SK-N-SH (cell line): ENCODE data around the gene SLC16A5. TPM values are rescaled to one million over a fixed set of nuclear protein-coding genes. Genes with fewer than 3 reads are reported as not detected.

Experiments
- CTCF ChIA-PET: fragments of 300-600, 350-600 bp; formaldehyde crosslinking; extraction: SDS; loops from one replicate; lab custom pipeline; 2021; lab: Yijun Ruan, JAX
- POLR2A ChIA-PET: fragments of 350-600 bp; sonication (Branson Sonifier 250); formaldehyde crosslinking; extraction: SDS; loops from one replicate; lab custom pipeline; 2020; ENCODE audit warnings: antibody characterized with exemption, inconsistent platforms; lab: Yijun Ruan, JAX
- DNase-seq: peaks from one replicate; pipeline ENCODE4 v3.0.0; 2012
- H2AFZ ChIP-seq: fragments of 200-600 bp; sonication (generic); 2 replicates; pipeline ENCODE4 v1.8.1; 2016; ENCODE audit warnings: antibody characterized with exemption, mild to moderate bottlenecking, low read depth
- H3F3A ChIP-seq: fragments of 200-600 bp; sonication (generic); replicated peaks from 2 replicates; pipeline ENCODE3; 2016; ENCODE audit warnings: antibody characterized with exemption, mild to moderate bottlenecking; ENCODE audit not compliant: insufficient read depth
- H3K27ac ChIP-seq, 2 experiments: fragments of 200-500 bp in 1 of 2; fragments of 200-600 bp in 1 of 2; sonication (Bioruptor generic) in 1 of 2; sonication (generic), shearing (Covaris generic) in 1 of 2; 2 replicates each; pipeline versions ENCODE4 v1.5.1 to v1.6.1; 2014 to 2016; ENCODE audit warnings: low read depth in 2 of 2, inconsistent platforms in 1 of 2, low read length in 1 of 2, mild to moderate bottlenecking in 1 of 2, mixed read lengths in 1 of 2
- H3K27me3 ChIP-seq: fragments of 200-600 bp; sonication (generic), shearing (Covaris generic); 2 replicates; pipeline ENCODE4 v1.6.1; 2016; ENCODE audit warnings: mixed run types; ENCODE audit not compliant: insufficient read depth
- H3K36me3 ChIP-seq, 2 experiments: fragments of 200-500 bp in 1 of 2; fragments of 200-600 bp in 1 of 2; sonication (Bioruptor generic) in 1 of 2; sonication (generic) in 1 of 2; replicated peaks in 1 of 2; 2 replicates each; pipeline versions ENCODE3 to v1.5.1; 2014 to 2016; ENCODE audit warnings: low read length in 1 of 2, mild to moderate bottlenecking in 1 of 2; ENCODE audit not compliant: insufficient read depth in 2 of 2, control insufficient read depth in 1 of 2
- H3K4me1 ChIP-seq, 2 experiments: fragments of 200-500 bp in 1 of 2; fragments of 200-600 bp in 1 of 2; sonication (Bioruptor generic) in 1 of 2; sonication (generic), shearing (Covaris generic) in 1 of 2; 2 replicates each; pipeline versions ENCODE4 v1.5.1 to v1.6.1; 2014 to 2016; ENCODE audit warnings: low read depth in 1 of 2, low read length in 1 of 2, mixed run types in 1 of 2; ENCODE audit not compliant: insufficient read depth in 2 of 2, control insufficient read depth in 1 of 2
- H3K4me2 ChIP-seq: fragments of 200-600 bp; sonication (generic), shearing (Covaris generic); 2 replicates; pipeline ENCODE4 v1.6.1; 2017; ENCODE audit warnings: mixed run types
- H3K4me3 ChIP-seq, 2 experiments: fragments of 200-500 bp in 1 of 2; fragments of 200-600 bp in 1 of 2; sonication (Bioruptor generic) in 1 of 2; sonication (generic), shearing (Covaris generic) in 1 of 2; 2 replicates each; pipeline versions ENCODE4 v1.5.1 to v1.8.1; 2014 to 2016; ENCODE audit warnings: low read depth in 2 of 2, inconsistent platforms in 1 of 2, low read length in 1 of 2, mild to moderate bottlenecking in 1 of 2, mixed read lengths in 1 of 2, moderate library complexity in 1 of 2
- H3K79me2 ChIP-seq: fragments of 200-600 bp; sonication (generic); 2 replicates; pipeline ENCODE4 v1.8.1; 2017; ENCODE audit warnings: mild to moderate bottlenecking; ENCODE audit not compliant: insufficient read depth
- H3K9ac ChIP-seq: fragments of 200-600 bp; sonication (generic); 2 replicates; pipeline ENCODE4 v1.6.1; 2017; ENCODE audit warnings: mixed run types
- H3K9me2 ChIP-seq: fragments of 200-600 bp; sonication (generic); 2 replicates; pipeline ENCODE4 v1.6.1; 2017; ENCODE audit warnings: mixed run types
- H3K9me3 ChIP-seq: fragments of 200-600 bp; sonication (generic); 2 replicates; pipeline ENCODE4 v1.6.1; 2017; ENCODE audit warnings: mixed run types, mild to moderate bottlenecking, moderate library complexity
- H4K20me1 ChIP-seq: fragments of 200-600 bp; sonication (generic); 2 replicates; pipeline ENCODE4 v1.6.1; 2017; ENCODE audit warnings: mild to moderate bottlenecking, mixed run types; ENCODE audit not compliant: insufficient read depth
- CHD2 ChIP-seq: fragments of 150-350 bp; IDR thresholded peaks from 2 replicates; pipeline ENCODE4 v1.6.1; 2018; ENCODE audit warnings: low read length; ENCODE audit not compliant: partially characterized antibody
- ELF1 ChIP-seq: IDR thresholded peaks from 2 replicates; pipeline ENCODE4 v1.4.0; 2012
- EP300 ChIP-seq, 2 experiments: IDR thresholded peaks; 2 replicates each; pipeline versions ENCODE4 v1.4.0 to v1.6.1; 2012; ENCODE audit warnings: borderline replicate concordance in 1 of 2, low read depth in 1 of 2, low read length in 1 of 2
- FOXJ3 ChIP-seq: sonication (generic); formaldehyde crosslinking; IDR thresholded peaks from 2 replicates; pipeline ENCODE4 v1.5.1; 2020; ENCODE audit warnings: mild to moderate bottlenecking, missing genetic modification reagents
- FOXM1 ChIP-seq: IDR thresholded peaks from 2 replicates; pipeline ENCODE4 v1.4.0; 2012; ENCODE audit warnings: low read depth, mild to moderate bottlenecking
- GATA2 ChIP-seq: sonication (generic); formaldehyde crosslinking; IDR thresholded peaks from 2 replicates; pipeline ENCODE4 v1.5.0; 2020; ENCODE audit warnings: mild to moderate bottlenecking, missing genetic modification reagents
- NFIC ChIP-seq: IDR thresholded peaks from 2 replicates; pipeline ENCODE4 v1.4.0; 2012; ENCODE audit warnings: borderline replicate concordance
- POLR2AphosphoS5 ChIP-seq: IDR thresholded peaks from 2 replicates; pipeline ENCODE4 v1.6.1; 2012; ENCODE audit warnings: low read depth, low read length
- RFX5 ChIP-seq: IDR thresholded peaks from 2 replicates; pipeline ENCODE4 v1.6.1; 2012; ENCODE audit warnings: mild to moderate bottlenecking, improper control_type of control experiment, low read length
- RXRA ChIP-seq: IDR thresholded peaks from 2 replicates; pipeline ENCODE4 v1.4.0; 2012; ENCODE audit warnings: low read depth, mild to moderate bottlenecking, borderline replicate concordance
- TAF1 ChIP-seq: IDR thresholded peaks from 2 replicates; pipeline ENCODE4 v1.6.1; 2012; ENCODE audit warnings: low read depth, mild to moderate bottlenecking, low read length, moderate library complexity, borderline replicate concordance
- WGBS: methylation state at CpG from one replicate; pipeline ENCODE4 v1.1.6; 2017; ENCODE audit warnings: low lambda C conversion rate; 5-methylcytosine and 5-hydroxymethylcytosine counted together
- polyA plus RNA-seq, 3 experiments: library from polyadenylated mRNA; depleted of rRNA; stranded (reverse); fragments of >200 nt; gene quantifications; 2 replicates each; pipeline ENCODE4 v1.2.3, GENCODE V29; 2012

The SLC16A5 gene
- polyA plus RNA-seq, 1 of the 3 experiments (the other 2 are of a cell fraction) = 0.03 TPM

DNA sequence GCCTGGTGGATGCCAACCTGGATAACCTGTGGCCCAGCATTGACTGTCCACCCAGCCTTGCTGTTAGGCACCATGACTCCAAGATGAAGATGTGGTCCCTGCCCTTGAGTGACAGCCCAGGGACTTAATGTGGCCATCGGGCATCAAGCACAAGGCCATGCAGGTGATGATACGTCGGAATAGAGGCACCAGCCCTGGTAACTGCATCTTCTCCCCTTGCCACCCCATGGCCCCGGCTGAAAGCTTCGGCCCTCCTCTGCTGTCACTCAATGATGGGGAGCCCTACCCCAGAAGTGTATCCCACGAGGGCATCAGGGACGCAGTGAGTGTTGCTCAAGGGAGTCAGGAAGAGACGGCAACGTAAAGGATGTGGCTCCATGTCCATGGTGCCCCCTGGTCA, 41.8 kb downstream of the SLC16A5 start:
- H3K9ac ChIP-seq = no peak overlapping the region
- POLR2A ChIA-PET = interaction anchor here (1.0 to 2.4 kb wide), 3 partner anchors 15 to 24 kb away, joined by 3 to 22 read pairs (median 8); partner anchors contain the start of gene ARMC7
- CTCF ChIA-PET = interaction anchor here (0.8 to 19.6 kb wide), 16 partner anchors 8 to 206 kb away, joined by 3 to 422 read pairs (median 13); partner anchors contain the start of genes ARMC7, ATP5PD, KCTD2 and MRPL58
- no peaks in the 10 kb centered on the region for H3K9me2 ChIP-seq
- H2AFZ ChIP-seq = no peak overlapping the region
- peaks cover 9% of the 10 kb centered on the region; the same call in 1 of the 2 replicates for H4K20me1 ChIP-seq
- TF ChIP-seq POLR2AphosphoS5 = no peak
- TF ChIP-seq EP300 (IDR thresholded peaks at IDR 0.05; ENCODE audit: borderline replicate concordance in 1 of 2, low read depth in 1 of 2, low read length in 1 of 2) = no peak
- no peak for TF ChIP-seq FOXJ3 (CRISPR knock-in tag)
- TF ChIP-seq ELF1 = no peak
- no peak for TF ChIP-seq FOXM1
- H3K9me3 ChIP-seq = no peaks in the 10 kb centered on the region
- peaks cover 5 to 19% of the 10 kb centered on the region in 2 experiments; a peak in 2 of 4 replicates for H3K4me1 ChIP-seq
- peaks cover 25% of the 10 kb centered on the region; the same call in 1 of the 2 replicates for H3K79me2 ChIP-seq
- peak overlapping the region; percentile 96; the same call in 1 of the 2 replicates for H3K4me2 ChIP-seq
- no peaks in the 10 kb centered on the region for H3K27me3 ChIP-seq
- peaks cover 7 to 17% of the 10 kb centered on the region in 2 experiments for H3K36me3 ChIP-seq
- H3F3A ChIP-seq = peaks cover 25% of the 10 kb centered on the region
- WGBS = 90% methylated on average over 9 of the region's 9 CpGs
- no peak overlapping the region for H3K4me3 ChIP-seq
- no peak for DNase-seq
- H3K27ac ChIP-seq = no peak overlapping the region

DNA sequence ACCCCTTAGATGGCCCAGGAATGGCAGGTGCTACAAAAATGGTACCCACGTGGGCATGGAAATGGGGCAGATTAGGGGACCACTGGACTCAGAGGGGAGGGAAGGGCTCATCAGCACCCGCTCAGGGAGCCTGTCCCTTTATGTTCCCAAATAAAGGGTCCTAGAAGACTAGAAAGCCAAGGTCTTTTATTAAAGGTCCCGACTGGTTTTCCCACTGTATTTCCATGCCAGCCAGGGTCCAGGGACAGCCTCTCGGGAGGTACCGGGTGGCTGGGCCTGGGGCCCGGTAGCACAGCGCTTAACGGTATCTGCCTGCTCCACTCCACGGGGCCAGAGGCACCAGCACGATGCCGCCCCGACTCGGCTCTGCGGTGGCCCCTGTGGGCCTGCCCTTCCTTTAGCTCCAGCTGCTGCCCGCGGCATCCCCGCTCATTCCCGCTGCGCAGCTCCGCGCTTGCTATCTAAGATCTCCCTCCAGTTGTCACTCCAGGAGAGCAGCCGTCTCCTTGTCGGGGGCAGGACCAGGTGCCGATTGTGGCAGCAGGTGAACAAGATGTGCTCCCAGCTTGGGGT, 42.4 kb downstream of the SLC16A5 start:
- H3K9ac ChIP-seq = peak overlapping the region; percentile 90; the same call in 1 of the 2 replicates
- POLR2A ChIA-PET = interaction anchor here (1.0 to 2.4 kb wide), 7 partner anchors 16 to 169 kb away, joined by 3 to 22 read pairs (median 8); partner anchors contain the start of genes ARMC7, HID1, MIF4GD and NUP85
- peak overlapping the region; percentile 96 for H3K4me2 ChIP-seq
- no peak overlapping the region for H2AFZ ChIP-seq
- H3K27me3 ChIP-seq = no peaks in the 10 kb centered on the region
- WGBS = 55% methylated on average over 24 of the region's 24 CpGs
- no peaks in the 10 kb centered on the region for H3K9me2 ChIP-seq
- CTCF ChIA-PET = interaction anchor here (0.6 to 19.6 kb wide), 35 partner anchors 8 to 619 kb away, joined by 3 to 422 read pairs (median 7); partner anchors contain the start of genes ARMC7, ATP5PD, GGA3 and HID1
- H3K36me3 ChIP-seq = peaks cover 10 to 21% of the 10 kb centered on the region in 2 experiments
- DNase-seq = peak; percentile 59
- H3K79me2 ChIP-seq = peaks cover 25% of the 10 kb centered on the region; the same call in 1 of the 2 replicates
- H3K27ac ChIP-seq = peak overlapping the region; percentile 78 to 90; a peak in 2 of 4 replicates
- peaks cover 9% of the 10 kb centered on the region; the same call in 1 of the 2 replicates for H4K20me1 ChIP-seq
- H3F3A ChIP-seq = peaks cover 31% of the 10 kb centered on the region
- no peaks in the 10 kb centered on the region for H3K9me3 ChIP-seq
- peaks cover 5 to 19% of the 10 kb centered on the region in 2 experiments; a peak in 2 of 4 replicates for H3K4me1 ChIP-seq
- TF ChIP-seq RFX5 (no peak), NFIC (no peak), GATA2 (CRISPR knock-in tag) (peak; percentile 53), RXRA (no peak), FOXM1 (no peak), ELF1 (0 out of 2 replicates have a peak, but pooled peaks have one; percentile 5), TAF1 (no peak), CHD2 (no peak), POLR2AphosphoS5 (no peak)
- peak overlapping the region; percentile 64 to 88 for H3K4me3 ChIP-seq
